SK-N-SH treated with all-trans-retinoic acid at 6 μM for 48 hours (cell line): ENCODE data around the gene TRAF6.

ENCODE experiments used
- BACH2 ChIP-seq: fragments of 250-450 bp; sonication (Bioruptor Pico); IDR thresholded peaks from 2 replicates; pipeline ENCODE4 v1.9.0; 2021; ENCODE audit warnings: mild to moderate bottlenecking, borderline replicate concordance
- CREB5 ChIP-seq: fragments of 250-450 bp; sonication (Bioruptor Pico); IDR thresholded peaks from 2 replicates; pipeline ENCODE4 v1.5.1; 2020; ENCODE audit warnings: low read depth, mild to moderate bottlenecking, moderate library complexity
- CSDC2 ChIP-seq: fragments of 250-450 bp; sonication (Bioruptor Pico); IDR thresholded peaks from 2 replicates; pipeline ENCODE4 v1.5.0; 2020; ENCODE audit warnings: mild to moderate bottlenecking, moderate library complexity
- GLIS3 ChIP-seq: fragments of 250-450 bp; sonication (Bioruptor Pico); IDR thresholded peaks from 2 replicates; pipeline ENCODE4 v1.5.0; 2020; ENCODE audit warnings: mild to moderate bottlenecking, moderate library complexity
- PATZ1 ChIP-seq: fragments of 250-450 bp; sonication (Bioruptor Pico); IDR thresholded peaks from 2 replicates; pipeline ENCODE4 v1.8.0; 2020; ENCODE audit warnings: mild to moderate bottlenecking, moderate library complexity, borderline replicate concordance
- TCF4 ChIP-seq: fragments of 250-450 bp; sonication (Bioruptor Pico); IDR thresholded peaks from 2 replicates; pipeline ENCODE4 v1.8.0; 2021; ENCODE audit warnings: mild to moderate bottlenecking, moderate library complexity, borderline replicate concordance
- ZNF8 ChIP-seq: fragments of 450-650 bp; formaldehyde crosslinking; IDR thresholded peaks from 2 replicates; pipeline ENCODE4 v1.5.0; 2020; ENCODE audit warnings: mild to moderate bottlenecking, moderate library complexity

DNA sequence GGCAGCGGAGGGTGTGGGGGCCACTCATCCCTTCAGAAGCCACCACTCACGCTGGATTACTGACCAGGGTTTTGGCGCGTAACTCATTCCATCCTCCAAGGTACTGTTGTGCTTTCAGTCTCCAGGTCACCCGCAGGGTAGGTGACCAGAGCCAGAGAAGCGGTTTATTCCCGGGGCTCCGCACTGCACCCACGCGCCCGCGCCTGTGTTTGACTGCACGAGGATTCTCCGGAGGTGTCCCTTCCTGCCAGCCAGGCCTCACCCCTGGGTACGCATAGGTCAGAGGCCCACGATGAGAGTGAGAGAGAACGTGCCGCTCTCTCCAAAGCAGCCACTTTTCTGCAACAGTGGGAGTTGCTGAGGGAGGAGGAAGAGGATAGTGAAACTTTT lies 55.5 kb downstream of the TRAF6 start:
- TF ChIP-seq BACH2, result no peak
- TF ChIP-seq TCF4 (CRISPR knock-in tag), result no peak
- TF ChIP-seq CREB5 (CRISPR knock-in tag), result no peak
- TF ChIP-seq ZNF8 (CRISPR knock-in tag), result no peak
- TF ChIP-seq GLIS3, result no peak
- no peak for TF ChIP-seq PATZ1 (CRISPR knock-in tag)
- TF ChIP-seq CSDC2, result no peak
